Melanocyte of skin (primary cell): ENCODE measurements around the gene RETREG1. TPM values are rescaled to one million over a fixed set of nuclear protein-coding genes. Genes with fewer than 3 reads are reported as not detected.

ENCODE experiments used
- small RNA-seq, 2 donors: library from RNA; depleted of rRNA; stranded (forward); fragments of <200 nt; gene quantifications; one replicate each; pipeline ENCODE3, GENCODE V24; 2012
- total RNA-seq, 2 donors: library from RNA; depleted of rRNA; stranded (reverse); fragments of >200 nt; gene quantifications; 2 replicates each; pipeline ENCODE4 v1.2.3, GENCODE V29; 2012

The RETREG1 gene, protein sequence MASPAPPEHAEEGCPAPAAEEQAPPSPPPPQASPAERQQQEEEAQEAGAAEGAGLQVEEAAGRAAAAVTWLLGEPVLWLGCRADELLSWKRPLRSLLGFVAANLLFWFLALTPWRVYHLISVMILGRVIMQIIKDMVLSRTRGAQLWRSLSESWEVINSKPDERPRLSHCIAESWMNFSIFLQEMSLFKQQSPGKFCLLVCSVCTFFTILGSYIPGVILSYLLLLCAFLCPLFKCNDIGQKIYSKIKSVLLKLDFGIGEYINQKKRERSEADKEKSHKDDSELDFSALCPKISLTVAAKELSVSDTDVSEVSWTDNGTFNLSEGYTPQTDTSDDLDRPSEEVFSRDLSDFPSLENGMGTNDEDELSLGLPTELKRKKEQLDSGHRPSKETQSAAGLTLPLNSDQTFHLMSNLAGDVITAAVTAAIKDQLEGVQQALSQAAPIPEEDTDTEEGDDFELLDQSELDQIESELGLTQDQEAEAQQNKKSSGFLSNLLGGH
- 10 to 100 TPM; 12.3 to 21.3 TPM for total RNA-seq

DNA sequence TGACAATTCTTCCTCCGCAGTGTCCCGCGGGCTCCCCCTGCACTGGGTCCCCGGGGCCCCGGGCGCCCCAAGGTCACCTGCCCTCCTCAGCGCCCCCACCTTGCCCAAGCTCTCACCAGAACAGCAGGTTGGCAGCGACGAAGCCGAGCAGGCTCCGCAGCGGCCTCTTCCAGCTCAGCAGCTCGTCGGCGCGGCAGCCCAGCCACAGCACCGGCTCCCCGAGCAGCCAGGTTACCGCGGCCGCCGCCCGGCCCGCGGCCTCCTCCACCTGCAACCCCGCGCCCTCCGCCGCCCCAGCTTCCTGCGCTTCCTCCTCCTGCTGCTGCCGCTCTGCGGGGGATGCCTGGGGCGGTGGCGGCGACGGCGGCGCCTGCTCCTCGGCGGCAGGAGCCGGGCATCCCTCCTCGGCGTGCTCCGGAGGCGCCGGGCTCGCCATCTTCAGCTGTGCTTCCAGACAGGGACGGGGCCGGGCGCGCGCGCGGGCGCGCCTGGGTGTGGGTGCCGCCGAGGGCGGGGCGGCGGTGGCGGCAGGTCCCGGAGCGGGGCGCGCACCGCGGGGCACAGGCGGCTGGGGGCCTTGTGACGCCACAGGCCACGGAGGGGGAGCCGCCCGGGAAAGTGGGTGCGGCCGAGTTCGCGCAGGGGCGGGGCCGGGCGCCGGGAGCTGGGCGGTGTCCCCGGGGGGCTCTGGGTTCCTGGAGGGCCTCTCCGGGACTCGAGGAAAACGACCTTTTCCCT, at the start of gene RETREG1:
Gene RETREG1 (minus strand): TSS at position 462 of the 738 bp plus-strand sequence. CDS start 26 bp downstream, at position 436.

DNA sequence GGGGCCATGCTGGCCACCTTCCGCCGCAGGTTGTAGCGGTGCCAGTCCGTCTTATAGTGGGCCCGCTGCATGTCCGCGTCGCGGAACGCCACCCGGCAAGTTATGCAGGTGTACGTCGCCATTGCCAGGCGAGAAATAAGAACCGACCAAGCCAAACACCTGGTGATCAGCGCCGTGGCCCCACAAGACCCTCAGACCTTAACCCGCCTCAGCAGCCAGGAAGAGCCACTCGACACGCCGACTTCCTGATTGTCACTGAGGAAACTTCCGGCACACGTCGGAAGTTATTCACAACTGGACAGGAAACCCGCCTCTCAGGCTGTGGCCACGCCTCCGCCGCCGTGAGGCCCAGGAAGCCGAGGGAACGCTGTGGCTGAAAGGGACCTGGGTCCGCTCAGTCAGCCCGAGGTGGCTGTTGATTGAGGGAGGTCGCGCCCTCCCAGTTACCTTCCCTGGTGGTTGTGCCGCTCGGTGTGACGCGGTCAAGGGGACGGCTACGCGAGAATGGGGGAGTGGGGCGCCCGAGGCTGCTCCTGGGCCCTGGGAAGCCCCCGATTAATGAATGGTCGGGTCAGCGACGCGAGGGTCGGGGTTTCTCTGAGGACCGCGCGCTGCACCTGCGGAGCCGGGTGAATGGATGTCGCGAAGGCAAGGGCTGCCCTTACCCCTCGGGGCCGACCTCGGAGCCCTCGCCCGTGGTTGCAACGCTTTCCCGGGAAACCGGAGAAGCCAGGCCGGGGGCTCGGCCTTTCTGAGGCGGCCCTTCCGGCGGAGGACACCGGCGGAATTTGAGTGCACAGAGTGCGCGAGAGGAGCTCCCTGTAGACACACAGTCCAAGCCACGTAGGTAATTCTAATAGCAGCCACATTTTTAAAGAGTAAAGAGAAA, 151.0 kb downstream of the RETREG1 start, which contains the start of gene ZNF622:
Gene ZNF622 (minus strand): TSS at position 257 of the 889 bp plus-strand sequence. CDS start 135 bp downstream, at position 122.

Small RNA genes within 50 kb of the gene (small RNA-seq; reads per million reads assigned to genes)
- gene RF00019, result 0 reads per million in 2 donors

Other genes starting within 250 kb of the RETREG1 start
- 10 to 100 TPM; 38.2 to 52.9 TPM for gene ZNF622, start 151.2 kb downstream of the RETREG1 start, total RNA-seq